ENCODE data around the gene KIAA1328.

GRCh38 chr18:37270038-37270665, 441.2 kb downstream of the KIAA1328 start:
- no peak for TF ChIP-seq CTCF (IDR thresholded peaks at IDR 0.05)
- no peak for TF ChIP-seq POLR2A (IDR thresholded peaks at IDR 0.05)
